ENCODE data around the gene NAALADL2.

DNA sequence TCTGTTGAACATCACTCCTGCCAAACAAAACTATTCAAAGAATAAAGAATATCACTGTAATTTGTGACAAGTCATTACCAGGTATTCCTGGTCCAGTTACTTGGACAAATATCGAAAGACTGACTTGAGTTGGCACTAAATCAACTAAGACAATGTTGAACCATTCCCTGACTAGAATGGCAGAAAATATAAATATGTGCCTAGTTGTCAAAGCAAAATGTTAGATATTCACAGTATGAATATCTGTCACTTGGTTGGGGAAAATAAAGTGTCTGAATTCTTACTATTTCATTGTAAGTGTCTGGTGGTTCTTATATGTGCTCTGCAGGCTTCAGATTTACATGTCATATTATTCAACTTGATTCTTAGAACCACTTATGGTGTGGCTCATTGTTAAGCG lies 470.2 kb downstream of the NAALADL2 start:
- TF ChIP-seq, protein P1, sequence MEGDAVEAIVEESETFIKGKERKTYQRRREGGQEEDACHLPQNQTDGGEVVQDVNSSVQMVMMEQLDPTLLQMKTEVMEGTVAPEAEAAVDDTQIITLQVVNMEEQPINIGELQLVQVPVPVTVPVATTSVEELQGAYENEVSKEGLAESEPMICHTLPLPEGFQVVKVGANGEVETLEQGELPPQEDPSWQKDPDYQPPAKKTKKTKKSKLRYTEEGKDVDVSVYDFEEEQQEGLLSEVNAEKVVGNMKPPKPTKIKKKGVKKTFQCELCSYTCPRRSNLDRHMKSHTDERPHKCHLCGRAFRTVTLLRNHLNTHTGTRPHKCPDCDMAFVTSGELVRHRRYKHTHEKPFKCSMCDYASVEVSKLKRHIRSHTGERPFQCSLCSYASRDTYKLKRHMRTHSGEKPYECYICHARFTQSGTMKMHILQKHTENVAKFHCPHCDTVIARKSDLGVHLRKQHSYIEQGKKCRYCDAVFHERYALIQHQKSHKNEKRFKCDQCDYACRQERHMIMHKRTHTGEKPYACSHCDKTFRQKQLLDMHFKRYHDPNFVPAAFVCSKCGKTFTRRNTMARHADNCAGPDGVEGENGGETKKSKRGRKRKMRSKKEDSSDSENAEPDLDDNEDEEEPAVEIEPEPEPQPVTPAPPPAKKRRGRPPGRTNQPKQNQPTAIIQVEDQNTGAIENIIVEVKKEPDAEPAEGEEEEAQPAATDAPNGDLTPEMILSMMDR (IDR thresholded peaks at IDR 0.05) = no peak
- no peak for TF ChIP-seq POLR2A (IDR thresholded peaks at IDR 0.05)

All from uterus (tissue), 2 donors.